Hepatocyte (in vitro differentiated cells): ENCODE data around the gene CPE.

Experiments
- EZH2 ChIP-seq: fragments of 200-600 bp; sonication (generic); IDR thresholded peaks from 2 replicates; pipeline ENCODE4 v1.6.1; 2016; ENCODE audit warnings: antibody characterized with exemption, mild to moderate bottlenecking, borderline replicate concordance
- EZH2phosphoT487 ChIP-seq: fragments of 200-600 bp; sonication (generic); IDR thresholded peaks from one replicate; pipeline ENCODE4 v1.6.1; 2018; ENCODE audit warnings: antibody characterized with exemption, mild to moderate bottlenecking, low read depth, moderate library complexity; ENCODE audit not compliant: unreplicated experiment, severe bottlenecking
- TF ChIP-seq, protein P1 (sequence below): fragments of 200-600 bp; sonication (generic); IDR thresholded peaks from 2 replicates; pipeline ENCODE4 v1.5.1; 2016; ENCODE audit warnings: antibody characterized with exemption, mild to moderate bottlenecking; ENCODE audit not compliant: poor library complexity

DNA sequence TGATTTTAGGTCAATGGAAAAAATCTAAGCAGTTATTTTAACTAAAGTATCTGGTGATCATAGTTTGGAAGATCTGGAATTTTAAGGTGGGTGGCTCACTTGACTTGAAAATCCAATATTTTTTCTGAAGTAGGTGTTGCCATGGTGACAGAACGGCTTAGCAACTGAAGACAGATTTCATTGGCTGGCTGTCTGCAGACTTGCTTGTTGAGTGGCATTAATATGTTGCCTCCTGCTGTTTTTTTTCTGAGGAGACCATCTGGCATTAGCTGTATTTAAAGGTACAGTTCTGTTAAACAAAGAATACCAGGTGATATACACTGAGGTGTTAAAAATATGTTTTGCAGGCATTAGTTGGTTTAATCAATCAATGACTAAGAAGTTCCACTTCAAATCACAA lies 19.8 kb downstream of the CPE start:
- TF ChIP-seq, protein P1, sequence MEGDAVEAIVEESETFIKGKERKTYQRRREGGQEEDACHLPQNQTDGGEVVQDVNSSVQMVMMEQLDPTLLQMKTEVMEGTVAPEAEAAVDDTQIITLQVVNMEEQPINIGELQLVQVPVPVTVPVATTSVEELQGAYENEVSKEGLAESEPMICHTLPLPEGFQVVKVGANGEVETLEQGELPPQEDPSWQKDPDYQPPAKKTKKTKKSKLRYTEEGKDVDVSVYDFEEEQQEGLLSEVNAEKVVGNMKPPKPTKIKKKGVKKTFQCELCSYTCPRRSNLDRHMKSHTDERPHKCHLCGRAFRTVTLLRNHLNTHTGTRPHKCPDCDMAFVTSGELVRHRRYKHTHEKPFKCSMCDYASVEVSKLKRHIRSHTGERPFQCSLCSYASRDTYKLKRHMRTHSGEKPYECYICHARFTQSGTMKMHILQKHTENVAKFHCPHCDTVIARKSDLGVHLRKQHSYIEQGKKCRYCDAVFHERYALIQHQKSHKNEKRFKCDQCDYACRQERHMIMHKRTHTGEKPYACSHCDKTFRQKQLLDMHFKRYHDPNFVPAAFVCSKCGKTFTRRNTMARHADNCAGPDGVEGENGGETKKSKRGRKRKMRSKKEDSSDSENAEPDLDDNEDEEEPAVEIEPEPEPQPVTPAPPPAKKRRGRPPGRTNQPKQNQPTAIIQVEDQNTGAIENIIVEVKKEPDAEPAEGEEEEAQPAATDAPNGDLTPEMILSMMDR, result no peak
- TF ChIP-seq EZH2, result no peak
- no peak for TF ChIP-seq EZH2phosphoT487
